Measurements from ENCODE around the gene LGALS13.

Gene LGALS13, protein sequence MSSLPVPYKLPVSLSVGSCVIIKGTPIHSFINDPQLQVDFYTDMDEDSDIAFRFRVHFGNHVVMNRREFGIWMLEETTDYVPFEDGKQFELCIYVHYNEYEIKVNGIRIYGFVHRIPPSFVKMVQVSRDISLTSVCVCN

DNA sequence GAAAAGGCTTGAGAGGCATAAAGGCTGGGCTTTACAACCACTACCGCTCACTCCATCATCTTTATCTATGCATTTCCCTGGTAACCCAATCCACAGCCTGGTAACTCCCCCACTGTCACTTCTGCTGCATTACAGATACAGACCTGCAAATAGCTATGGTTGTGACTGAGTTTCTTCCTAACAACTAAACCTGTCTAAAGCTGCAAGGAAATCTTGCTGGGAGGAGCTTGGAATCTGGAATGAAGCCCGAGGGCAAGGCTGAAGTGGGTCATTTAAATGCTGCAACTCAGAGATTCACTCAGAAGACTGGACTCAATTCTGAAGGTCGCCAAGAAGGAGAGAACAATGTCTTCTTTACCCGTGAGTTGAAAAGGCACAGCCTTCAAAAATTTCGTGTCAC is at the start of gene LGALS13:
Gene LGALS13 (plus strand): TSS at position 301 of the 400 bp plus-strand sequence. CDS start 45 bp downstream, at position 346.
- no peak within 1 kb of the TSS for H3K4me3 ChIP-seq (ENCODE audit: control insufficient read depth, low read depth, low read length)
- TF ChIP-seq, protein P1, sequence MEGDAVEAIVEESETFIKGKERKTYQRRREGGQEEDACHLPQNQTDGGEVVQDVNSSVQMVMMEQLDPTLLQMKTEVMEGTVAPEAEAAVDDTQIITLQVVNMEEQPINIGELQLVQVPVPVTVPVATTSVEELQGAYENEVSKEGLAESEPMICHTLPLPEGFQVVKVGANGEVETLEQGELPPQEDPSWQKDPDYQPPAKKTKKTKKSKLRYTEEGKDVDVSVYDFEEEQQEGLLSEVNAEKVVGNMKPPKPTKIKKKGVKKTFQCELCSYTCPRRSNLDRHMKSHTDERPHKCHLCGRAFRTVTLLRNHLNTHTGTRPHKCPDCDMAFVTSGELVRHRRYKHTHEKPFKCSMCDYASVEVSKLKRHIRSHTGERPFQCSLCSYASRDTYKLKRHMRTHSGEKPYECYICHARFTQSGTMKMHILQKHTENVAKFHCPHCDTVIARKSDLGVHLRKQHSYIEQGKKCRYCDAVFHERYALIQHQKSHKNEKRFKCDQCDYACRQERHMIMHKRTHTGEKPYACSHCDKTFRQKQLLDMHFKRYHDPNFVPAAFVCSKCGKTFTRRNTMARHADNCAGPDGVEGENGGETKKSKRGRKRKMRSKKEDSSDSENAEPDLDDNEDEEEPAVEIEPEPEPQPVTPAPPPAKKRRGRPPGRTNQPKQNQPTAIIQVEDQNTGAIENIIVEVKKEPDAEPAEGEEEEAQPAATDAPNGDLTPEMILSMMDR (IDR thresholded peaks at IDR 0.05; ENCODE audit: control insufficient read depth, insufficient read depth, low read depth, low read length, missing control alignments), result no peak
- no peak for DNase-seq (ENCODE audit: low read depth)

DNA sequence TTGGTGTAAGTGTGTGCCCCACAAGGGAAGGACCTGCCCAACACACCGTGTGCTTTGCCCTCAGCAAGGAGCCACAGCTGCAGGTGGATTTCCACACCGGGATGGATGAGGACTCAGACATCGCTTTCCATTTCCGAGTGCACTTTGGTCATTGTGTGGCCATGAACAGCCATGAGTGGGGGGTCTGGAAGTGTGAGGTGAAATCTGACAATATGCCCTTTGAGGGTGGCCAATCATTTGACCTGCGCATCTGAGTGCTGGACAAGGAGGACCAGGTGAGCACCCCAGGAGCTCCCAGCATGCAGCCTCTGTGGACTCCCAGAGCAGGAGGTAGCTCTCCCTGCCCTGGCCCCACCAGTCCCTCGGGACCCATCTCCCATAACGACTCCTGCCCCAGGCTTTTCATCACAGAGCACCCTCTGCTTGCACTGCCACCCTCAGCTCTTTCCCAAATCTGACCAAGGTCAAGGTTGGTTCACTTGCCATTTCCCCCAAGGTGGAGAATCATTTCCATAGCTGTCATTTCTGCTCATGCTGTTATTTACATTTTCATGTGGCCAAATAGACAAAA is 49.2 kb upstream of the LGALS13 start:
- TF ChIP-seq, protein P1 (IDR thresholded peaks at IDR 0.05; ENCODE audit: control insufficient read depth, insufficient read depth, low read depth, low read length, missing control alignments), result no peak
- no peak for DNase-seq (ENCODE audit: low read depth)
- no peak overlapping the region for H3K4me3 ChIP-seq (ENCODE audit: control insufficient read depth, low read depth, low read length)

DNA sequence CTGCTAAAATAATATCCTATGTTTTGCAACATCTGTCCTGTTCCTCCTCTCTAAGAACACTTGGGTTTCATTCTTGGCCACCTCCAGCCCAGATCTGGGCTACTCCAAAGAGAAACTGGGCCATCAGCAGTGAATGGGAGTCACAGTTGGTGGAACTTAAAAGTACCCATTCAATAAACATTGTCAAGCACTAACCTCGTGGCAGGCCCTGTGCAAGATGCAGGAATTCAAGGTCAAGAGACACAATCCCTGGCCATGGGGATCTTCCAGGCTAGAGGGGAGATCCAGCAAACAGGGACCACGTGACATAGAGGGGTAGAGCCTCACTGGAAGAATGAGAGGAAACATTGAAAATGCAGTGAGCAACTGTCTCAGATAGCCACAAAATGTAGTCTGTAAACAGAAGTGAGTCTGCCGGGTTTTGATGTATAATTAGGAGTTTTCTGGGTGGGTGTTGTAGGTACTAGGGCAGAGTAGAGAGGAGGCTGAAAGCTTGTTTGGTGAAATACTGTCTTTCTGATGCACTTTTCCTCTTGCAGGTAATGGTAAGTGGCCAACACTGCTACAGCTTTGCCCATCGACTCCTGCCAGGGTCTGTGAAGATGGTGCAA is 47.5 kb upstream of the LGALS13 start:
- H3K4me3 ChIP-seq (ENCODE audit: control insufficient read depth, low read depth, low read length), result no peak overlapping the region
- DNase-seq (ENCODE audit: low read depth), result no peak
- TF ChIP-seq, protein P1 (IDR thresholded peaks at IDR 0.05; ENCODE audit: control insufficient read depth, insufficient read depth, low read depth, low read length, missing control alignments), result no peak

DNA sequence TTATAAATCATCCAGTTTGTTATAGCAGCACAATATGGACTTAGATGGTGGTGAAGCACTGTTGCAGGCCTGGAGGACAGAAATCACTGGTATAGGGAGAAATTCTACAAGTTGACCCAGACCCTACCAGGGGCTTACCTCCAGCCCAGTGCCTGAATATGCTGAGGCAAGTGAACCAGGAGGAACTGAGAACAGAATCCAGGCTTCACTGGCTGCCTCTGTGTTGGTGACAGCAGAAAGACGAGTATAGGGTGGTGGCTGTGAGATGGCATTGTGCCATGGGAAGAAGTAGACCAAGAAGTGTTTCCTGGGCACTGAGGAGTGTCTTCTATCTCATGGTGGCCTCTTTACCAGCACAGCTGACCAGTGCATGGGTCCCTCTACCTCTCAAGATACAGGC is 46.4 kb upstream of the LGALS13 start:
- H3K4me3 ChIP-seq (ENCODE audit: control insufficient read depth, low read depth, low read length), result no peak overlapping the region
- TF ChIP-seq, protein P1 (IDR thresholded peaks at IDR 0.05; ENCODE audit: control insufficient read depth, insufficient read depth, low read depth, low read length, missing control alignments), result no peak
- no peak for DNase-seq (ENCODE audit: low read depth)

- TF ChIP-seq, protein P1 (IDR thresholded peaks at IDR 0.05; ENCODE audit: control insufficient read depth, insufficient read depth, low read depth, low read length, missing control alignments), result no peak
- no peak overlapping the region for H3K4me3 ChIP-seq (ENCODE audit: control insufficient read depth, low read depth, low read length)
- DNase-seq (ENCODE audit: low read depth), result no peak
Observed at GRCh38 chr19:39557811-39558623, 44.3 kb upstream of the LGALS13 start.

GRCh38 chr19:39558624-39559117 is 43.7 kb upstream of the LGALS13 start:
- no peak overlapping the region for H3K4me3 ChIP-seq (ENCODE audit: control insufficient read depth, low read depth, low read length)
- TF ChIP-seq, protein P1 (IDR thresholded peaks at IDR 0.05; ENCODE audit: control insufficient read depth, insufficient read depth, low read depth, low read length, missing control alignments), result no peak
- DNase-seq (ENCODE audit: low read depth), result no peak
